Tibial nerve (tissue), 4 donors: ENCODE results near the gene MMUT. TPM values are rescaled to one million over a fixed set of nuclear protein-coding genes. Genes with fewer than 3 reads are reported as not detected.

Source experiments
- DNase-seq, 2 donors: peaks; one replicate each; pipeline ENCODE4 v3.0.0-alpha.2; 2019; ENCODE audit warnings: low spot score in 2 of 2
- H3K27ac ChIP-seq, 4 donors: fragments of 200-600 bp; sonication (generic) in 3 of 4; one replicate each; pipeline ENCODE4 v1.5.1; 2017 to 2019; ENCODE audit warnings: mild to moderate bottlenecking in 1 of 4
- H3K27me3 ChIP-seq, 2 donors: fragments of 200-600 bp; sonication (generic) in 1 of 2; one replicate each; pipeline versions ENCODE4 v1.5.1 to v1.6.0; 2017 to 2019
- H3K36me3 ChIP-seq, 3 donors: fragments of 200-600 bp; sonication (generic); one replicate each; pipeline ENCODE4 v1.5.1; 2018 to 2019
- H3K4me1 ChIP-seq, 4 donors: fragments of 200-600 bp; sonication (generic) in 3 of 4; one replicate each; pipeline ENCODE4 v1.5.1; 2017 to 2019
- H3K4me3 ChIP-seq, 4 donors: fragments of 200-600 bp; sonication (generic) in 3 of 4; one replicate each; pipeline ENCODE4 v1.5.1; 2017 to 2019; ENCODE audit warnings: mild to moderate bottlenecking in 1 of 4, moderate library complexity in 1 of 4
- H3K9me3 ChIP-seq, 4 donors: fragments of 200-600 bp; sonication (generic) in 3 of 4; one replicate each; pipeline ENCODE4 v1.5.1; 2017 to 2019
- EP300 ChIP-seq, 2 donors: sonication (generic); formaldehyde crosslinking; IDR thresholded peaks; one replicate each; pipeline ENCODE4 v1.6.1; 2017; ENCODE audit warnings: antibody characterized with exemption in 2 of 2, mild to moderate bottlenecking in 1 of 2
- POLR2A ChIP-seq, 2 donors: fragments of 450-650 bp; IDR thresholded peaks; one replicate each; pipeline ENCODE4 v1.6.1; 2017; ENCODE audit warnings: antibody characterized with exemption in 2 of 2, mild to moderate bottlenecking in 2 of 2, moderate library complexity in 2 of 2
- WGBS, 2 donors: methylation state at CpG; one replicate each; pipeline ENCODE4 v1.1.5; 2018; 5-methylcytosine and 5-hydroxymethylcytosine counted together
- total RNA-seq, 4 donors: library from RNA; depleted of rRNA; stranded (reverse); fragments of >200 nt; gene quantifications; one replicate each; pipeline ENCODE4 v1.1.0, GENCODE V29; 2016
- TF ChIP-seq, protein P1 (sequence below), 5 experiments: fragments of 200-600 bp in 3 of 5; fragments of 450-650 bp in 2 of 5; sonication (generic) in 3 of 5; IDR thresholded peaks; one replicate each; pipeline ENCODE4 v1.5.1; 2016 to 2019; ENCODE audit warnings: antibody characterized with exemption in 5 of 5, mild to moderate bottlenecking in 3 of 5, moderate library complexity in 2 of 5

Gene MMUT
- total RNA-seq, 4 donors from 2014 or later = 9.0 to 21.3 (median 19.4) TPM

DNA sequence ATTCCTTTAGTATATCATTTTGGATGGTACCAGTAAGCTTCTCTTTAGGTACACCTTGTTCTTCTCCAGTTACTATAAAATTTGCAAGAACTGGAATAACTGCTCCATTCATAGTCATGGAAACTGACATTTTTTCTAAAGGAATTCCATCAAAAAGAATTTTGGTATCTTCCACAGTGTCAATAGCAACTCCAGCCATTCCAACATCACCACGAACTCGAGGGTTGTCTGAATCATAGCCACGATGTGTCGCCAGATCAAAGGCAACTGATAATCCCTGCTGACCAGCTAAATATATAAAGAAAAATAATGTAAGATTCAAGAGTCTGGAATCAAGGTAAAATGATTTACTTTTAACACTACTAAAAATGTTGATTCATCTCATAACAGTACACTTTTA is 5.3 kb downstream of the MMUT start:
- TF ChIP-seq EP300 (IDR thresholded peaks at IDR 0.05) (no peak), POLR2A (IDR thresholded peaks at IDR 0.05) (no peak)
- TF ChIP-seq, protein P1, sequence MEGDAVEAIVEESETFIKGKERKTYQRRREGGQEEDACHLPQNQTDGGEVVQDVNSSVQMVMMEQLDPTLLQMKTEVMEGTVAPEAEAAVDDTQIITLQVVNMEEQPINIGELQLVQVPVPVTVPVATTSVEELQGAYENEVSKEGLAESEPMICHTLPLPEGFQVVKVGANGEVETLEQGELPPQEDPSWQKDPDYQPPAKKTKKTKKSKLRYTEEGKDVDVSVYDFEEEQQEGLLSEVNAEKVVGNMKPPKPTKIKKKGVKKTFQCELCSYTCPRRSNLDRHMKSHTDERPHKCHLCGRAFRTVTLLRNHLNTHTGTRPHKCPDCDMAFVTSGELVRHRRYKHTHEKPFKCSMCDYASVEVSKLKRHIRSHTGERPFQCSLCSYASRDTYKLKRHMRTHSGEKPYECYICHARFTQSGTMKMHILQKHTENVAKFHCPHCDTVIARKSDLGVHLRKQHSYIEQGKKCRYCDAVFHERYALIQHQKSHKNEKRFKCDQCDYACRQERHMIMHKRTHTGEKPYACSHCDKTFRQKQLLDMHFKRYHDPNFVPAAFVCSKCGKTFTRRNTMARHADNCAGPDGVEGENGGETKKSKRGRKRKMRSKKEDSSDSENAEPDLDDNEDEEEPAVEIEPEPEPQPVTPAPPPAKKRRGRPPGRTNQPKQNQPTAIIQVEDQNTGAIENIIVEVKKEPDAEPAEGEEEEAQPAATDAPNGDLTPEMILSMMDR (IDR thresholded peaks at IDR 0.05) = no peak

DNA sequence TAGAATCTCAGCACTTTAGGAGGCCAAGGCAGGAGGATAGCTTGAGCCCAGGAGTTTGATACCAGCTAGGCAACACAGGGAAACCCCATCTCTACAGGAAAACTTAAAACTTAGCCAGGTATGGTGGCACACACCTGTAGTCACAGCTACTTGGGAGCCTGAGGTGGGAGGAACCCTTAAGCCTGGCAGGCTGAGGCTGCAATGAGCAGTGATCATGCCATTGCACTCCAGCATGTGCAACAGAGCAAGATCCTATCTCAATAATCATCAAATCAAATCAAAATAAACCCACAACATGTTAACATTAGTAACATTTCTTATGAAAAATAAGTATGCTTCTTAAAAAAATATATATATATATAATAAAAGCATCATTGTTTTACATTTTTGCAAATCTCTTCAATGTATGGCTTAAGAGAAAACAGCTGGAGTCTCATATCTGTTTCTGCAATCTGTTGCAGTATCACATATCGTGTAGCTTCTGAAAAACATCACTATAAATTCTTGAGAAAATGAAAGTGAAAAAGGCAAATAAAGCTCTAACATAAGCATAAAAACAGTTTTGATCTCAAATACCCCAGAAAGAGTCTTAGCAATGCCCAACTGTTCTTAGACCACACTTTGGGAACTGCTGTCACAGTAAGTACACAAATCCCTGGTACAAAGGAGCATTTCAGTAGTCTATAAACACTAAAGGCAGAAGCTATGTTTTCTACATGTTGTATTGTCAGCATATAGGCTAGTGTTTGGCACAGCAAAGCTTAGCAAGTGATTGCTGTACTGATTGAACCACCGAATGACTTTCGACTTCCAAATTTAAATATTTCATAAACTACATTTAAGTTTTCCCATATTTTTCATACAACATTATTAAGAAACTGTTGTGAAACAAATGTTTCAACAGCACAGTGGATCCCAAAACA is 8.0 kb downstream of the MMUT start:
- Histone ChIP-seq H3K27ac (no peak overlapping the region), H3K27me3 (no peaks in the 10 kb centered on the region), H3K4me1 (peaks cover 0 to 33% (median under 1%) of the 10 kb centered on the region in 4 donors), H3K36me3 (peaks cover 0 to 80% (median 0%) of the 10 kb centered on the region in 3 donors), H3K4me3 (no peak overlapping the region), H3K9me3 (no peaks in the 10 kb centered on the region)
- no peak for DNase-seq
- WGBS, 2 donors = 95 to 97% methylated on average over 3 of the region's 3 CpGs
- TF ChIP-seq EP300 (IDR thresholded peaks at IDR 0.05) (no peak), POLR2A (IDR thresholded peaks at IDR 0.05) (no peak)
- TF ChIP-seq, protein P1 (IDR thresholded peaks at IDR 0.05) = no peak

More for the DNA sequence above, 5.3 kb downstream of the MMUT start:
- Histone ChIP-seq H3K4me1 (peaks cover 0 to 54% (median 10%) of the 10 kb centered on the region in 4 donors), H3K27me3 (no peaks in the 10 kb centered on the region), H3K4me3 (no peak overlapping the region), H3K27ac (no peak overlapping the region), H3K9me3 (no peaks in the 10 kb centered on the region), H3K36me3 (peaks cover 0 to 56% (median 0%) of the 10 kb centered on the region in 3 donors)
- no peak for DNase-seq
- 90% methylated on average over 4 of the region's 4 CpGs for WGBS, 2 donors

DNA sequence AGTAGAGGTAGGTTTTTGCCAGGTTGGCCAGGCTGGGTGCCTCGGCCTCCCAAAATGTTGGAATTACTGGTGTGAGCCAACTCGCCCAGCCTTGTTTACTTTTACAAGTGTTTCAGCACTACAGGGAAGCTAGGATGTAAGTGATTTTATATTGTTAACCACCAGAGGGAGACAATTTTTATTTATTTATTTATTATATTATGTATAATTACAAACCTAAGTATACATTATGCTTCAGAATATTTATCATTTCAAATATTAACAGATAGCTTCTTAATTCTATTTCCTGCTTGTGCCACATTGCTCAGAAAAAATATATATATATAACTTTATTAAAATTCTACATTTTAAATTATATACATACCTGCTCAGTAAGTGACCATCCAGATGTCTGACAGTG is 9.8 kb downstream of the MMUT start:
- Histone ChIP-seq H3K4me3 (no peak overlapping the region), H3K9me3 (no peaks in the 10 kb centered on the region), H3K27me3 (no peaks in the 10 kb centered on the region), H3K27ac (no peak overlapping the region), H3K36me3 (peaks cover 0 to 87% (median 2%) of the 10 kb centered on the region in 3 donors), H3K4me1 (peaks cover 0 to 18% (median 0%) of the 10 kb centered on the region in 4 donors)
- 85 to 86% methylated on average over 2 of the region's 2 CpGs for WGBS, 2 donors
- no peak for DNase-seq
- TF ChIP-seq, protein P1 (IDR thresholded peaks at IDR 0.05) = peak in 1 of 5 experiments; percentile 21
- no peak for TF ChIP-seq EP300 (IDR thresholded peaks at IDR 0.05)

DNA sequence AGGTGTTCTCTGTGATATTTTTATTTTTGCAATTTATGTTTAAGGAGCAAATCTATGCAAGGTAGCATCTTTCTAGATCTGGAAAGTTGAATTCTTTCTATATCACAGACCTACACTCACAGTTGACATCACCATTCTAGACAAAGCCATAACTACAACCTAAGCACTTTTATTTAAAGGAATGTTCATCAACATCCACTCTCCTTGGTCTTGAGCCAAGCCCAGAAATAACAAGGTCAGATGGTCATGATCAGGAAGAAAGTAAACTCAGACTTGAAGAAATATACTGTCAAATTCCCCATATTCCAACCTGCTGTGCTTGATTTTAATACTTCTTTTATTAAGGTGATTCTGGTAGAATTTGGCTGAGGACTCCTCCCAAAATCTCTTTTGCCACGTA is 32.2 kb downstream of the MMUT start:
- no peaks in the 10 kb centered on the region for H3K9me3 ChIP-seq
- no peaks in the 10 kb centered on the region for H3K27me3 ChIP-seq
- H3K4me1 ChIP-seq = no peaks in the 10 kb centered on the region
- peaks cover 0 to 71% (median 8%) of the 10 kb centered on the region in 3 donors for H3K36me3 ChIP-seq
- TF ChIP-seq, protein P1 (IDR thresholded peaks at IDR 0.05) = no peak
- TF ChIP-seq POLR2A (IDR thresholded peaks at IDR 0.05) (no peak), EP300 (IDR thresholded peaks at IDR 0.05) (no peak)
- no peak for DNase-seq
- 93 to 94% methylated on average over 1 of the region's 1 CpG for WGBS, 2 donors
- no peak overlapping the region for H3K27ac ChIP-seq
- H3K4me3 ChIP-seq = no peak overlapping the region

DNA sequence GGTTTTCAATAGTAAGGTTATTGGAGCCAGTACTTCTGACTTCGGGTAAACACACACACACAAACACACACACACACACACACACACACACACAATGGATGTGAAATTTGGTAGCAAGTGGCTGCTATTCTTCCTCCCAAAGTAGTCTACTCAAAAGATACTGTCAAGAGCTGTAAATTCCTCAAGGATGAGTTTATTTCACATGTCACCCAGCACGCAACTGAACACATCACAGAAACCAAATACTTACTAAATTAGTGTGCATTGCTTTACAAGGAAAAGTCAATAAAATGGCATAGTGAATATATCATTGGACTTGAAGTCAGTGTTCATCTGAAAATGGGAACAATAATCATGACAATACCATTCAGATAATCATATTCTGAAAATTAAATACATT is 32.9 kb downstream of the MMUT start:
- Histone ChIP-seq H3K4me1 (no peaks in the 10 kb centered on the region), H3K4me3 (no peak overlapping the region), H3K27me3 (no peaks in the 10 kb centered on the region), H3K36me3 (peaks cover 0 to 64% (median 8%) of the 10 kb centered on the region in 3 donors), H3K9me3 (no peaks in the 10 kb centered on the region), H3K27ac (no peak overlapping the region)
- TF ChIP-seq EP300 (IDR thresholded peaks at IDR 0.05) = no peak
- no peak for TF ChIP-seq POLR2A (IDR thresholded peaks at IDR 0.05)
- TF ChIP-seq, protein P1 (IDR thresholded peaks at IDR 0.05) = no peak
- no peak for DNase-seq
- 67 to 95% methylated on average over 2 of the region's 2 CpGs for WGBS, 2 donors
